H1 (cell line): ENCODE measurements around the gene P2RY1. TPM values are rescaled to one million over a fixed set of nuclear protein-coding genes. Genes with fewer than 3 reads are reported as not detected.

Experiments used
- CTCF ChIA-PET: fragments of 300-600 bp; sonication (Branson Sonifier 250); formaldehyde crosslinking; loops from one replicate; lab custom pipeline; 2021; ENCODE audit not compliant: partially characterized antibody; lab: Charles Lee
- POLR2A ChIA-PET: fragments of 300-600 bp; sonication (Branson Sonifier 250); formaldehyde crosslinking; loops from one replicate; lab custom pipeline; 2021; ENCODE audit warnings: inconsistent platforms; ENCODE audit not compliant: partially characterized antibody; lab: Charles Lee
- DNase-seq, 2 experiments: peaks; one replicate each; pipeline versions ENCODE4 v3.0.0 to v3.0.0-alpha.2; 2010 to 2022; ENCODE audit warnings: low spot score in 2 of 2, low read depth in 1 of 2, mixed read lengths in 1 of 2
- FAIRE-seq: peaks from 2 replicates; lab custom pipeline; 2011; peaks lifted over from hg19 to GRCh38; lab: Jason Lieb, UNC
- H2AFZ ChIP-seq: 2 replicates; pipeline ENCODE4 v1.8.1; 2012; ENCODE audit warnings: low read length, inconsistent platforms
- H2AK5ac ChIP-seq: 2 replicates; pipeline ENCODE4 v1.6.1; 2013; ENCODE audit warnings: low read depth, low read length
- H2BK120ac ChIP-seq: replicated peaks from 2 replicates; pipeline ENCODE3; 2013; ENCODE audit warnings: low read depth, low read length, inconsistent platforms
- H2BK12ac ChIP-seq: 2 replicates; pipeline ENCODE4 v1.6.1; 2013; ENCODE audit warnings: low read depth, low read length
- H2BK15ac ChIP-seq: 2 replicates; pipeline ENCODE4 v1.6.1; 2013; ENCODE audit warnings: low read length
- H2BK20ac ChIP-seq: 2 replicates; pipeline ENCODE4 v1.6.1; 2013; ENCODE audit warnings: low read length
- H2BK5ac ChIP-seq: 2 replicates; pipeline ENCODE4 v1.6.1; 2013; ENCODE audit warnings: low read depth, low read length
- H3K14ac ChIP-seq: 2 replicates; pipeline ENCODE4 v1.6.1; 2013; ENCODE audit warnings: inconsistent platforms; ENCODE audit not compliant: insufficient read length
- H3K18ac ChIP-seq: 2 replicates; pipeline ENCODE4 v1.6.1; 2013; ENCODE audit warnings: low read length; ENCODE audit errors: extremely low read depth
- H3K23ac ChIP-seq: 2 replicates; pipeline ENCODE4 v1.6.1; 2013; ENCODE audit warnings: inconsistent platforms; ENCODE audit not compliant: insufficient read length
- H3K23me2 ChIP-seq: 2 replicates; pipeline ENCODE4 v1.6.1; 2013; ENCODE audit warnings: low read depth, low read length
- H3K27ac ChIP-seq: 2 replicates; pipeline ENCODE4 v1.6.1; 2011; ENCODE audit warnings: low read depth, low read length, inconsistent platforms
- H3K27me3 ChIP-seq, 4 experiments: replicated peaks in 1 of 4; 1 replicate in 1 of 4; 2 replicates in 3 of 4; pipeline versions ENCODE4 v1.6.1 to v1.8.1; 2011 to 2013; ENCODE audit warnings: low read length in 3 of 4, mild to moderate bottlenecking in 3 of 4, inconsistent platforms in 2 of 4, mixed read lengths in 2 of 4, moderate library complexity in 1 of 4; ENCODE audit not compliant: control insufficient read depth in 3 of 4, insufficient read depth in 3 of 4; ENCODE audit errors: extremely low read depth in 1 of 4
- H3K36me3 ChIP-seq, 4 experiments: 2 replicates each; pipeline versions ENCODE4 v1.6.1 to v1.8.1; 2011 to 2013; ENCODE audit warnings: mild to moderate bottlenecking in 4 of 4, low read length in 3 of 4, moderate library complexity in 2 of 4, control low read depth in 1 of 4, inconsistent platforms in 1 of 4; ENCODE audit not compliant: insufficient read depth in 4 of 4, control insufficient read depth in 2 of 4
- H3K4ac ChIP-seq: replicated peaks from 2 replicates; pipeline ENCODE3; 2013; ENCODE audit warnings: low read length, low read depth, mixed read lengths, inconsistent platforms; ENCODE audit not compliant: insufficient read length
- H3K4me1 ChIP-seq, 4 experiments: replicated peaks in 1 of 4; 1 replicate in 1 of 4; 2 replicates in 3 of 4; pipeline versions ENCODE4 v1.6.1 to v1.8.1; 2011 to 2013; ENCODE audit warnings: low read length in 3 of 4, inconsistent platforms in 2 of 4, mixed read lengths in 1 of 4; ENCODE audit not compliant: insufficient read depth in 4 of 4, control insufficient read depth in 3 of 4
- H3K4me2 ChIP-seq, 2 experiments: 2 replicates each; pipeline versions ENCODE4 v1.6.1 to v1.8.1; 2011 to 2013; ENCODE audit warnings: low read depth in 2 of 2, low read length in 2 of 2, control low read depth in 1 of 2, inconsistent platforms in 1 of 2, mild to moderate bottlenecking in 1 of 2; ENCODE audit not compliant: insufficient read depth in 1 of 2
- H3K4me3 ChIP-seq, 4 experiments: fragments of 200-600, 300-600 bp in 1 of 4; sonication (generic), shearing (Covaris generic), sonication (Bioruptor Twin) in 1 of 4; 2 replicates each; pipeline versions ENCODE4 v1.5.1 to v1.8.1; 2011 to 2016; ENCODE audit warnings: low read length in 4 of 4, low read depth in 3 of 4, control low read depth in 2 of 4, inconsistent platforms in 2 of 4, mild to moderate bottlenecking in 2 of 4, mixed read lengths in 1 of 4, moderate library complexity in 1 of 4; ENCODE audit not compliant: insufficient read depth in 2 of 4; ENCODE audit errors: extremely low read depth in 1 of 4
- H3K56ac ChIP-seq: replicated peaks from 2 replicates; pipeline ENCODE3; 2013; ENCODE audit warnings: low read depth, mild to moderate bottlenecking, mixed read lengths, low read length, inconsistent platforms; ENCODE audit not compliant: insufficient read length
- H3K79me1 ChIP-seq: 2 replicates; pipeline ENCODE4 v1.6.1; 2013; ENCODE audit warnings: low read depth, low read length, control low read depth
- H3K79me2 ChIP-seq, 2 experiments: 2 replicates each; pipeline versions ENCODE4 v1.6.1 to v1.8.1; 2012 to 2013; ENCODE audit warnings: low read length in 2 of 2, mild to moderate bottlenecking in 2 of 2, inconsistent platforms in 1 of 2; ENCODE audit not compliant: insufficient read depth in 2 of 2, control insufficient read depth in 1 of 2
- H3K9ac ChIP-seq, 4 experiments: replicated peaks in 1 of 4; 1 replicate in 1 of 4; 2 replicates in 3 of 4; pipeline versions ENCODE4 v1.6.1 to v1.8.1; 2011 to 2013; ENCODE audit warnings: low read depth in 3 of 4, low read length in 3 of 4, control low read depth in 2 of 4, mild to moderate bottlenecking in 2 of 4, moderate library complexity in 2 of 4, inconsistent platforms in 1 of 4; ENCODE audit errors: extremely low read depth in 1 of 4
- H3K9me3 ChIP-seq, 2 experiments: 2 replicates each; pipeline versions ENCODE4 v1.6.1 to v1.8.1; 2012 to 2013; ENCODE audit warnings: mild to moderate bottlenecking in 2 of 2, moderate library complexity in 2 of 2, control low read depth in 1 of 2, inconsistent platforms in 1 of 2, low read depth in 1 of 2, low read length in 1 of 2, mixed read lengths in 1 of 2; ENCODE audit not compliant: insufficient read depth in 2 of 2
- H4K20me1 ChIP-seq, 2 experiments: replicated peaks in 1 of 2; 2 replicates each; pipeline versions ENCODE3 to v1.8.1; 2011 to 2013; ENCODE audit warnings: inconsistent platforms in 2 of 2, low read length in 2 of 2, mild to moderate bottlenecking in 1 of 2; ENCODE audit not compliant: insufficient read depth in 2 of 2, control insufficient read depth in 1 of 2
- H4K5ac ChIP-seq: 2 replicates; pipeline ENCODE4 v1.6.1; 2013; ENCODE audit warnings: low read length, low read depth, mixed read lengths, inconsistent platforms; ENCODE audit not compliant: insufficient read length
- H4K8ac ChIP-seq: 2 replicates; pipeline ENCODE4 v1.8.0; 2013; ENCODE audit warnings: mild to moderate bottlenecking, moderate library complexity, low read length, inconsistent platforms; ENCODE audit not compliant: insufficient read depth; ENCODE audit errors: extremely low read depth
- H4K91ac ChIP-seq: replicated peaks from 2 replicates; pipeline ENCODE3; 2013; ENCODE audit warnings: low read length, mixed read lengths, inconsistent platforms; ENCODE audit not compliant: insufficient read length
- ASH2L ChIP-seq: fragments of 200-600, 300-600 bp; sonication (generic); IDR thresholded peaks from one replicate; pipeline ENCODE4 v1.7.1; 2017; ENCODE audit warnings: low read length
- BRCA1 ChIP-seq: IDR thresholded peaks from 2 replicates; pipeline ENCODE4 v1.6.1; 2012; ENCODE audit warnings: low read depth, low read length, improper control_type of control experiment
- CBX8 ChIP-seq: fragments of 300-800, 300-1000 bp; sonication (generic); IDR thresholded peaks from 2 replicates; pipeline ENCODE4 v1.7.1; 2016; ENCODE audit warnings: low read depth, low read length, borderline replicate concordance
- CHD2 ChIP-seq: IDR thresholded peaks from 2 replicates; pipeline ENCODE4 v1.6.1; 2012; ENCODE audit warnings: low read length, improper control_type of control experiment
- EP300 ChIP-seq, 2 experiments: IDR thresholded peaks; 1 replicate in 1 of 2; 2 replicates in 1 of 2; pipeline ENCODE4 v1.6.1; 2011 to 2012; ENCODE audit warnings: low read depth in 2 of 2, low read length in 2 of 2, mild to moderate bottlenecking in 2 of 2, borderline replicate concordance in 1 of 2, inconsistent platforms in 1 of 2, moderate library complexity in 1 of 2
- JUN ChIP-seq: IDR thresholded peaks from 2 replicates; pipeline ENCODE4 v1.6.1; 2011; ENCODE audit warnings: low read depth, mild to moderate bottlenecking, improper control_type of control experiment, low read length
- PHF8 ChIP-seq: fragments of 200-600 bp; sonication (generic); conservative IDR thresholded peaks from 2 replicates; pipeline ENCODE4 v1.7.1; 2012; ENCODE audit warnings: low read depth, mild to moderate bottlenecking, inconsistent platforms, low read length, moderate library complexity
- POLR2A ChIP-seq, 2 experiments: IDR thresholded peaks; 1 replicate in 1 of 2; 2 replicates in 1 of 2; pipeline ENCODE4 v1.6.1; 2011; ENCODE audit warnings: low read depth in 2 of 2, low read length in 2 of 2, mild to moderate bottlenecking in 2 of 2; ENCODE audit errors: control extremely low read depth in 1 of 2
- POLR2AphosphoS5 ChIP-seq: IDR thresholded peaks from 2 replicates; pipeline ENCODE4 v1.6.1; 2011; ENCODE audit warnings: low read depth, low read length
- RBBP5 ChIP-seq: IDR thresholded peaks from 2 replicates; pipeline ENCODE4 v1.7.1; 2012; ENCODE audit warnings: low read depth, mild to moderate bottlenecking, inconsistent platforms, low read length, moderate library complexity, borderline replicate concordance
- SIX5 ChIP-seq: IDR thresholded peaks from 2 replicates; pipeline ENCODE4 v1.6.1; 2011; ENCODE audit warnings: mild to moderate bottlenecking, low read depth, low read length
- SP4 ChIP-seq: IDR thresholded peaks from 2 replicates; pipeline ENCODE4 v1.6.1; 2012; ENCODE audit warnings: low read length, inconsistent platforms
- SRF ChIP-seq: IDR thresholded peaks from 2 replicates; pipeline ENCODE4 v1.6.1; 2011; ENCODE audit warnings: mild to moderate bottlenecking, low read depth, low read length, moderate library complexity
- WGBS, 2 experiments: shearing (Covaris generic) in 1 of 2; methylation state at CpG; one replicate each; pipeline versions ENCODE4 v1.1.6 to v1.1.7; 2013 to 2015; ENCODE audit warnings: low lambda C conversion rate in 2 of 2, mixed read lengths in 2 of 2, inconsistent platforms in 1 of 2, low coverage in 1 of 2, missing lambda C conversion rate in 1 of 2; ENCODE audit not compliant: insufficient replicate concordance in 2 of 2, insufficient coverage in 1 of 2, insufficient read length in 1 of 2; ENCODE audit errors: extremely low coverage in 1 of 2, missing lambda C conversion rate in 1 of 2; 5-methylcytosine and 5-hydroxymethylcytosine counted together
- polyA plus RNA-seq, 7 experiments: library from polyadenylated mRNA; depleted of rRNA in 3 of 7; stranded (reverse) in 5 of 7; unstranded in 2 of 7; fragments of >200 nt in 5 of 7; fragments of 200-250 nt in 2 of 7; gene quantifications; 1 replicate in 5 of 7; 2 replicates in 1 of 7; 4 replicates in 1 of 7; pipeline versions ENCODE4 v1.2.1 to v1.2.3, GENCODE V29; 2011 to 2013; ENCODE audit warnings: missing spikeins in 2 of 7, mixed read lengths in 2 of 7
- total RNA-seq: library from RNA; stranded (reverse); fragmentation: NEBNext Ultra II Directional; extraction: Animal tissue kit (Norgen Biotek cat#: 25700); gene quantifications from 2 replicates; pipeline ENCODE4 v1.2.1, GENCODE V29; 2021
- TF ChIP-seq, protein P1 (sequence below): IDR thresholded peaks from 2 replicates; pipeline ENCODE4 v1.6.1; 2012; ENCODE audit warnings: inconsistent platforms

Gene P2RY1
- total and polyA plus RNA-seq, 2 of the 8 experiments (the other 6 are each of a cell fraction or from before 2014, with no cell fraction given), result 6.5 to 28.3 TPM

DNA sequence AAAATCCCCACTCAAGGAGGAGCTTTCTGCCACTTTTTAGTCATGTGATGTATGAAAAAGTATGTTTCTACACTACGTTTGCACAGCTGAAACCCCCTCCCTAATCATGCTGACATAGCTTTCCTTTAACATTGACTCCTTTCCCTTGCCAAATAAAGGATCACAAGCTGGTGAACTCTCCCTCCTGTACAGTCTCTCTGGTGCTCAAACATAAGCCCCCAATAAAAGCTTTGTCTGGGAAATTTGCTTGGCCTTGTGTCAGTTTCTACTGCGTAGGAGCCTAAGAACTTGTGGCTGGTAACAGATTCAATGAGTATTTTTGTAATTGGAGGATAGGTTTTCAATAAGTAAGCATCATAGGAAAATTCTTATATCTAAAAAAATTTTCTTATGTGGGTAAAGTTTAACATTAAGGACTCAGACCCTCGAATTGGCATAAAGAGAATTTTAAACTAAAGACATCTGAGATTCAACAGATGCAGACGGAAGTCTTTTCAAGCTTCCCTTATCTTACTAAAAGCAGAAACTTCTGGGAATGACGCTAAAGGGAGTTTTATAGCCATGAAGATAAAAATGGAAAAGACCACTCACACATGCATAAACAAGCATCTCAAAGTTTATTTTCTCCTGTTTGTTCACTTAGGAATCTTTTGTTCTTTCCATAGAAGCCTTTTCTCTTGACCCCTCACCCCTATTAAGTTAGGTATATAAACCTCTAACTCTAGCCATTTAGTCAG, 44.1 kb upstream of the P2RY1 start:
- H2BK20ac ChIP-seq, result no peak overlapping the region
- no peak overlapping the region for H3K27ac ChIP-seq
- no peak overlapping the region for H3K4me3 ChIP-seq
- H2BK12ac ChIP-seq, result no peak overlapping the region
- no peak overlapping the region for H3K23ac ChIP-seq
- H4K20me1 ChIP-seq, result no peaks in the 10 kb centered on the region
- H4K5ac ChIP-seq, result no peak overlapping the region
- H2BK120ac ChIP-seq, result no peak overlapping the region
- H3K4ac ChIP-seq, result no peak overlapping the region
- H3K56ac ChIP-seq, result no peak overlapping the region
- no peaks in the 10 kb centered on the region for H3K4me1 ChIP-seq
- no peak overlapping the region for H2AFZ ChIP-seq
- no peak overlapping the region for H4K8ac ChIP-seq
- no peak overlapping the region for H3K9ac ChIP-seq
- H3K79me1 ChIP-seq, result no peaks in the 10 kb centered on the region
- H3K9me3 ChIP-seq, result peaks cover 2 to 13% of the 10 kb centered on the region in 2 experiments; a peak in 3 of 4 replicates
- H2AK5ac ChIP-seq, result no peak overlapping the region
- H3K79me2 ChIP-seq, result no peaks in the 10 kb centered on the region
- H3K36me3 ChIP-seq, result no peaks in the 10 kb centered on the region; a peak in 2 of 8 replicates
- no peak overlapping the region for H3K18ac ChIP-seq
- FAIRE-seq (no peak), DNase-seq (no peak)
- H2BK15ac ChIP-seq, result no peak overlapping the region
- H3K14ac ChIP-seq, result no peak overlapping the region
- H3K4me2 ChIP-seq, result no peak overlapping the region
- no peak overlapping the region for H2BK5ac ChIP-seq
- H4K91ac ChIP-seq, result no peak overlapping the region
- 92% methylated on average over 5 of the region's 5 CpGs; no CpG with 5 or more reads in 1 of the 2 experiments for WGBS, 2 experiments
- H3K27me3 ChIP-seq, result no peaks in the 10 kb centered on the region
- ChIA-PET POLR2A (no interaction called here), CTCF (interaction anchor here (1.3 to 1.4 kb wide), 2 partner anchors 16 to 319 kb away, joined by 3 read pairs; no protein-coding TSS in a partner anchor)
- H3K23me2 ChIP-seq, result no peaks in the 10 kb centered on the region
- no peak for TF ChIP-seq POLR2A (IDR thresholded peaks at IDR 0.05; ENCODE audit: control extremely low read depth in 1 of 2, low read depth in 2 of 2, low read length in 2 of 2)
- no peak for TF ChIP-seq JUN
- TF ChIP-seq RBBP5, result no peak
- TF ChIP-seq PHF8, result no peak
- no peak for TF ChIP-seq SRF
- no peak for TF ChIP-seq EP300 (IDR thresholded peaks at IDR 0.05; ENCODE audit: borderline replicate concordance in 1 of 2, low read depth in 2 of 2, low read length in 2 of 2)
- no peak for TF ChIP-seq ASH2L
- TF ChIP-seq BRCA1, result no peak
- no peak for TF ChIP-seq CHD2
- TF ChIP-seq, protein P1, sequence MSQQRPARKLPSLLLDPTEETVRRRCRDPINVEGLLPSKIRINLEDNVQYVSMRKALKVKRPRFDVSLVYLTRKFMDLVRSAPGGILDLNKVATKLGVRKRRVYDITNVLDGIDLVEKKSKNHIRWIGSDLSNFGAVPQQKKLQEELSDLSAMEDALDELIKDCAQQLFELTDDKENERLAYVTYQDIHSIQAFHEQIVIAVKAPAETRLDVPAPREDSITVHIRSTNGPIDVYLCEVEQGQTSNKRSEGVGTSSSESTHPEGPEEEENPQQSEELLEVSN, result no peak
- no peak for TF ChIP-seq CBX8
- no peak for TF ChIP-seq SP4
- no peak for TF ChIP-seq POLR2AphosphoS5
- no peak for TF ChIP-seq SIX5
